Posterior cingulate gyrus (tissue), 11 donors: ENCODE results near the gene HDLBP.

Experiments
- DNase-seq, 10 donors: peaks; one replicate each; pipeline versions ENCODE4 v3.0.0 to v3.0.0-alpha.2; 2020 to 2021; ENCODE audit warnings: mixed read lengths in 3 of 10
- intact Hi-C: fragments of 100-400 bp; cut with DNase I; formaldehyde crosslinking; loops from one replicate; pipeline ENCODE4 v1.15.1; 2023

The HDLBP gene

DNA sequence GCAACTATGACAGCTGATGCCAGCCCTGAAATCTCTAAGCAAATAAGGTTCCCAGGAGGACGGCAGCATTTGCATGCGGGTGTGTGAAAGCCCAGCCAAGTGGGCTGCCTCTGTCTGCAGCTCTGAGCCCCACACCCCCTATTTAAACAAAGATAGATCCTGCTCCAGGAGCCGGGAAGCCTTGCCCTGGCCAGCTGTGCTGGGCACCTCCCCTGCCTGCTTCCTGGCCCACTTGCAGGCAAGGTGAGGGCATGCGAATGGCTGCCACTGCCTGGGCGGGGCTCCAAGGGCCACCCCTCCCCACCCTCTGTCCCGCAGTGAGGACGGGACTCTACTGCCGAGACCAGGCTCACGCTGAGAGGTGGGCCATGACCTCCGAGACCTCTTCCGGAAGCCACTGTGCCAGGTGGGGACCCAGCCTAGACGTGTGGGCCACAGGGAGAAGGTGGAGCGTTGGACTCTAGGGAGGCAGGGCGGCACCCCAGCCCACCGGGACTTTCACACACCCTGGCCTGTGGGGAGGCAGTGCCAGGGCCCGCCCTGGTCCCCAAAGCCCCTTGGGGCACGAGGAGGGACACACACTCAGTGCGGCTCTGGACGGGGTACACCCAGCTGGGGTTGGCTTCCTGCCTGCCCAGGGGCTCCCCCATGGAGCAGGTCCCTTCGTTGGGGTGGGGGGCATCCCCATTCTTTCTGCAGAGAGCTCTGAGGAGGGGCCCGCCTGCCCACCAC lies 126.9 kb downstream of the HDLBP start, which contains the start of gene ANO7:
TSS of gene ANO7 (plus strand) at position 317 of the 732 bp plus-strand sequence. CDS start 1,387 bp downstream, outside the sequence.
- peak in 3 of 10 donors; percentile 49 to 74 (median 62) for DNase-seq
- intact Hi-C loops, result no loop called here

DNA sequence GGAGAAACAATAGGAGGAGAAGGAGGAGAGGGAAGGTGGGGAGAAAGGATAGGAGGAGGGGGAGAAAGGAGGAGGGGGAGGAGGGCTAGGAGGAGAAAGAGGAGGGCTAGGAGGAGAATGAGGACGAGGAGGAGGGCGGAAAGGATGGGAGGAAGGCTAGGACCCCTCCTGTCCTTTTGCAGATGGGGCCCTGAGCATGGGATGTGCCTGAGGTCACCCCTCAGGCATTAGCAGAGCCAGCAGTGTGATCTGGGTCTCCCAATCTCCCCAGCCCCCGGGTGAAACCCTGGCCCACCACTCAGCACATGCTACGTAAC lies 127.6 kb downstream of the HDLBP start:
- intact Hi-C loops, result no loop called here
- DNase-seq, result peak in 1 of 10 donors; percentile 9

DNA sequence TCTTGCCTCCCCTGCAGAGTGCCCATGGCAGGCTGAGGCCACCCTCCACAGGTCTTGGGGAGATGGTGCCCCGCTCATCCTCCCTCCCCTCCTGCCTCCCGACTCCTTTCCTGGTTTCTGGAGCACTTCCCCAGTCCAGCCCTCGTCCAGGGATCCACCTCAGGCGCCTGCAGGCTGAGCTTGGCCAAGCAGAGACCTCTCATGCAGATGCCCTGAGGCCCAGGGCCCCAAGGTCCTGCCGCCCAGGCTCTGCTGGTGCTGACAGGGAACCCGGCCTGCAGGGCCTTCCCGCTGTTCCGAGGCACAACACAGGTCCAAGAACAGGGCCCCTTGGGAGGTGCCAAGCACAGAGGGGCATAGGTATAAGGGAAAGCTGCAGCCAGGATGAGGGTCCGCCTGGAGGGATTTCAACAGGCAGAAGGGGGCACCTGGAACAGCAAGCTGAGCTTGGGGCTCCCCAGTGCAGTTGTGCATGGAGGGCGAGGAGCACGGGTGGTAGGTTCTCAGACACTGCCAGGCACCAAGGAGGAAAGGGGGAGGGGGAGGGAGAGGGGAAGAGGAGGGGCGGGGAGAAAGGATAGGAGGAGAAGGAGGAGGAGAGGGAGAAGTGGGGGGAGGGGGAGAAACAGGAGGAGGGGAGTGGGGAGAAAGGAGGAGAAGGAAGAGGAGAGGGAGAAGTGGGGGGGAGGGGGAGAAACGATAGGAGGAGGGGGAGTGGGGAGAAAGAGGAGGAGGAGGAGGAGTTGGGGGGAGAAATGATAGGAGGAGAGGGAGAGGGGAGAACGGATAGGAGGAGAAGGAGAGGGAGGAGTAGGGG lies 128.2 kb downstream of the HDLBP start:
- peak in 3 of 10 donors; percentile 33 to 77 (median 39) for DNase-seq
- intact Hi-C loops, result no loop called here

DNA sequence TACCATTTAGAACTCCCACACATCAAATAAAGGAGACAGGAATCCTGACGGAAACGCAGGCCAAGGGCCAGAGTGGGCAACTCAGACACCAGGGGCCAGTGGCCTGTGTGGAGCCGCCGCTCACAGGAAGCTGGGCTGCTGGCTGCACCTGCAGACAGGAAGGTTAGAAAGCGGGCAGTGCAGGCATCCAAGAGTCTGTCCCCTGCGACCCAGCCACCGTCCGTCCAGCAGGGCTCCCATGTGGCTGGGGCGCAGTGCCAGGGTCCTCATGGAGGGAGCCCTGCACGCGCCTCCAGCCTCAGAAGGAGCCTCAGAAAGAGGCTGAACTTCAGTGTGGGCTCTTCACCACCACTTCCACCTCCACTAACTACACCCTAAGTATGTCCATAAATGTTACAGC lies 129.5 kb downstream of the HDLBP start:
- peak in 3 of 10 donors; percentile 57 to 70 (median 66) for DNase-seq
- intact Hi-C loops, result no loop called here

DNA sequence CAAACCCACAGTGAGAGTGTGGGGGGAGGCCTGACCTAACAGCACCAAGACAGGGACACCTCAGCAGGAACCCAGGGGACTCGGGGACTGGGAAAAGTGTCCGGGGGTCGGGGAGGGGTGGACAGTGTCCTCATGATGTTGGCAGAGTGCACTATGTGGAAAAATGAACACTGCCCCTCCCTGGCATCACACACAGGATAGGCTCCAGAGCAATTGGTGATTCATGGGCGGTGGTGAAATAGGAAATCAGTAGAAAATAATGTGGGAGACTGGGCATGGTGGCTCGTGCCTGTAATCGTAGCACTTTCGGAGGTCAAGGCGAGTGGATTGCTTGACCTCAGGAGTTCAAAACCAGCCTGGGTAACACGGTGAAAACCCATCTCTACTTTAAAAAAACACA lies 130.6 kb downstream of the HDLBP start:
- intact Hi-C loops, result no loop called here
- DNase-seq, result peak in 2 of 10 donors; percentile 40 to 53

DNA sequence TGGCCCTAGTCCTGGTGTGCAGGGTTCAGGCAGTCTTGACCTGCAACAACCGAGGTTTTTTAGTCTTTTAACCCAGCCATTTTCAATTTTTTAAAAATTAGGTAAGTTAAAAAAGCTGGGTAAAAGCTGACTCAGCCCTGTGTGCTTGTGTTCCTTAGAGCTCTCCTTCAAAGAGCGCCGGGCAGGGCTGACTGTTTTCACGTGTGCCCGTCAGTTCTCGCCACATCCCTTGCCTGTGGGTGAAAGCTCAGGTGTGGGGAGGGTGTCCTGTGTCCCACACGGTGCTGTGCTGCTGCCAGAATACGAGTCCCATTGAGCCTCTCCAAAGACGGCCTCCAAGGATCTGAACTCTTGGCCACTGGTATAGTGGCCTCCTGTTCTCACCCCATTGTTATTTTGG lies 132.3 kb downstream of the HDLBP start:
- DNase-seq, result peak in 3 of 10 donors; percentile 8 to 42 (median 31)

DNA sequence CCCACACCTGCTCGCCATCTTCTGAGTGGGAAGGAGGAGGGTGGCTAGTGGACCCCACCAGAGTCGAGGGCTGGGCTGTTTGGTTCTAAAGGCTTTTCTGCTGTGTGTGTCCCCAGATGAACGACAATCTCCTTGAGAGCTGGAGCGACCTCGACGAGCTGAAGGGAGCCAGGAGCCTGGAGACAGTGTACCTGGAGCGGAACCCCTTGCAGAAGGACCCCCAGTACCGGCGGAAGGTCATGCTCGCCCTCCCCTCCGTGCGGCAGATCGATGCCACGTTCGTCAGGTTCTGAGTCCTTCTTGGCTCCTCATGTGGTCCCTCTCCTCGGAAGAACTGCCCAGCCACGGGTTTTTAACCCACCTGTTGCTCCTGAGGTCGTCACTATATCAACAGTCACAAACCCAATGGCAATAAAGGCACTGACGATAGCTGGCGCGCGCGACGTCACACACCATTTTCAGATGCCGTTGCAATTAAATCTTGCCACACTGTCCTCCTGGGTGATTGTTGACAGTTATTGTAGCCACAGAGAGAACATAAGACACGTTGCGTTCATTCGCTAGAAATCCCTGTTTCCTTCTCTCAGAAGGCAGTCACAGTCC lies 132.8 kb downstream of the HDLBP start:
- DNase-seq, result peak in 3 of 10 donors; percentile 43 to 64 (median 59)
- intact Hi-C loops, result no loop called here

More for the DNA sequence above, 132.3 kb downstream of the HDLBP start:
- intact Hi-C loops, result no loop called here

DNA sequence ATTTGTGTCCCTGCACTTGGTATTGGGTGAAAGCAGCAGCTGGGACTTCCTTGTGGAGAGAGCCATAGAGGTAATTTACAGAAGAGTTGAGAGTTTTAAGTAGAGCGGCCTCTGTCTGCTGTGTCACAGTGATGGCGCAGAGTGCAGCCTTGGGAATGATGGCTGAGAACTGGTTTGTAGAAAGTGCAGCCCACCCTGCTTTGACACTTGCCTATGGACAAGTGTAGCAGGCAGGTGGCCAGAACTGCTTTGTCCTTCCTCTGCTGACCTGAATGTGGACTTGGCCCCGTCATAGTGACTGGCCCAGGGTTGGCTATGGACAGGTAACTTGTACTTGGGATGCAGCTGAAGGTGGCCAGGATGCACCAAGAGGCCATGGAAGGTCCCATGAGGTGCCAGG lies 133.3 kb downstream of the HDLBP start:
- peak in 1 of 10 donors; percentile 49 for DNase-seq
- intact Hi-C loops, result no loop called here

DNA sequence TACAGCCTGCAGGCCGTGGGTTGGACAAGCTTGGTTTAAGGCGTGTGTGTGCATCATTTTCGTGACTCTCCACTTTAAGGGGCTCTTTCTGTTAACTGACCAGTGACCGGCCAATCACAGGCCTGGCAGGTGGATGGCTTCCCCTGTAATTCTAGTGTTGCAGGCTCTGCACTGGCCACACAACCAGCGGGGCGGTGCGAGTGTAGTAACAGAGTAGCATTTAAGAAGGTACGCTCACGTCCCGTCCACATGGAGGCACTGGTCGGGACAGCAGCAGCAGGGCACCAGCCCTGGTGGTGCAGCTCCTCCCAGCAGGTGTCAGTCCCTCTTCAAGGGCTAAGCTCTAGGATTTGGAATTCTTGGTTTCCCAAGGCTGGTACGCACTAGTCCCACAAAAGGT lies 135.0 kb downstream of the HDLBP start:
- DNase-seq, result peak in 2 of 10 donors; percentile 73 to 74
- intact Hi-C loops, result no loop called here

DNA sequence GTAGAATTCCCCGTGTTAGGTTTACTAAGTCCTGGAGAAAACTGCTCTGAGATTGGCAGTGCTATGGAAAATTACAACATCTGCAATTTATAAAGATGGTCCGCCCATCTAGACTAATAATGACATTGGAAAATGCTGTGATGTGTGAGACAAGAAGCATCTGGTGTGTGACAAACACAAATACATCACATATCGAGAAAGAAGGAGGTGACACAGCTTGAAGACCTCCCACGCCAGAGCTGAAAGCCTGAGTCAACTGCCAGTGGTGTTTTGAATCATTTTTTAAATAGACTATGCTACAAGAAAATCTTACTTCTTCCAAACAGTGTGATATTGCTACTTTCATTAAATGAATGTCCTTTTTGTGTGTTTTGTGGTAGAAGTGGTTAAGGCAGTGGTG lies 135.6 kb downstream of the HDLBP start:
- peak in 3 of 10 donors; percentile 19 to 65 (median 57) for DNase-seq
- intact Hi-C loops, result no loop called here

DNA sequence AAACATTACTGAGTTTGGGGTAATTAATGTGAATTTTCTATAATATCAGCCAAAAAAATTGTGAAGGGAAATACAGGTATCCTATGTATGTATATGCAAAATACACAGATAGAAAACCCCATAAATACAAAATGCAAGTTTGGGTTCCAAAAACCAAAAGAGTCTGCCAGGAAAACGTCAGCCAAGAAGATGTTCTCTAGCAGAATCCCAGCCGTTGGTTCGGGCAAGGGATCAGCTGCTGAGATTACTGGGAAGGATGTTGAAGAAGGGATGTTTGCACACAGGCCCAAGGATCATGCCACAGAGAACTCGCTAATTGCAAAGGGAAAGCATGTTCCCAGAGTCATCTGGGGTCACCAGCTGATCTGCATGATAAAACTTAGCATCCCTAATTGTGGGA lies 136.5 kb downstream of the HDLBP start:
- DNase-seq, result peak in 2 of 10 donors; percentile 5 to 19
- intact Hi-C loops, result no loop called here

DNA sequence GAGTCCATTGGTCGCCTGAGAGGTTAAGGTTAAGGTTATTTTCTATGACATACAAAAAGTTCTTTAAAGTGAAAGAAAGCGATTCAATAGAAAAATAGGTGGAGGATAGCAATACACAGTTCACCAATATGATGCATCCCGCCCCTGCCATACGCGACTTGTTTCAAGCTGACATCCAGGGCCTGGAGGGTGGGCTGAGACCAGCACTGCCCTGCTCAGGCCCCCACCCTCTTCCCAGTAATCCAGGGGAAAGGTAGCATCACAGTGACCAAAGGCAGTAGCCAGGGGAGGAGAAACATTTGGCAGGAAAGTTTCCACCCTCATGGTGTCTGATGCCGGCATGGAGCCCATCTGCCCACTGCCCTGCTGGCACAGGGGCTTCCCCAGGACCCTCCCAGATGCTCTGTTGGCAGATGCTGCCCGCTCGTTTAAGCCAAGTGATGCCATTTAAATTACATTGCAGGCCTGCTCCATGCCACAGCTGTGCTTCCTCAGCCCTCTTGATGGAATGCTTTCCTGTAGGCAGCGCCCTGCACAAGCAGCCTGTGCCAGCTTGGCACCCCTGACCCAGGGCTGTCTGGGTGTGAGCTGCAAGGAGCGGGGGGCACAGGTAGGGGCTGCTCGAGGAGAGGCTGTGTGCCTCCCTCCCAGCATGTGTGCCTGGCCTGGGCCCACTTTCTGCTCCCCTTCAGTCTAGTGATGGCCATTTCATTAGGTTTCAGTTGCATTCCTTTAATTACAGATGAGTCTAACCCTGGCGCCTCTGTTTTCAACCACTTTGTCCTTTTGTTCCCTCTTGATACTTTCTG lies 137.7 kb downstream of the HDLBP start:
- peak in 3 of 10 donors; percentile 28 to 55 (median 50) for DNase-seq
- intact Hi-C loops, result no loop called here
